HG03066 (cell line): ENCODE results near the gene NAV2.

ENCODE experiments used
- ATAC-seq: cut with Tn5 transposase; IDR thresholded peaks from one replicate; pipeline ENCODE4 v1.9.1; 2021; ENCODE audit warnings: low read depth; ENCODE audit not compliant: unreplicated experiment

The NAV2 gene

GRCh38 chr11:19769820-19770219 is 57.2 kb downstream of the NAV2 start:
- no peak for ATAC-seq

GRCh38 chr11:19770277-19770676 is 57.6 kb downstream of the NAV2 start:
- no peak for ATAC-seq

GRCh38 chr11:19771463-19771862 is 58.8 kb downstream of the NAV2 start:
- no peak for ATAC-seq

- no peak for ATAC-seq
These were observed 59.8 kb downstream of the NAV2 start for GRCh38 chr11:19772480-19772879.

GRCh38 chr11:19774329-19774728 is 61.7 kb downstream of the NAV2 start:
- ATAC-seq: no peak

GRCh38 chr11:19774817-19775580 is 62.4 kb downstream of the NAV2 start:
- no peak for ATAC-seq

GRCh38 chr11:19775622-19776021 is 63.0 kb downstream of the NAV2 start:
- ATAC-seq: no peak

- ATAC-seq: peak; percentile 11
These were observed 64.4 kb downstream of the NAV2 start for GRCh38 chr11:19777039-19777376.

- peak; percentile 62 for ATAC-seq
These were observed 64.9 kb downstream of the NAV2 start for GRCh38 chr11:19777377-19778102.

GRCh38 chr11:19779740-19780139 is 67.1 kb downstream of the NAV2 start:
- ATAC-seq: no peak

GRCh38 chr11:19781351-19781750 is 68.7 kb downstream of the NAV2 start:
- no peak for ATAC-seq

- ATAC-seq: no peak
These were observed 72.6 kb downstream of the NAV2 start for GRCh38 chr11:19785265-19785664.

GRCh38 chr11:19786644-19787043 is 74.0 kb downstream of the NAV2 start:
- ATAC-seq: no peak

GRCh38 chr11:19788435-19788834 is 75.8 kb downstream of the NAV2 start:
- ATAC-seq: no peak

GRCh38 chr11:19789245-19789644 is 76.6 kb downstream of the NAV2 start:
- no peak for ATAC-seq

- ATAC-seq: no peak
These were observed 77.4 kb downstream of the NAV2 start for GRCh38 chr11:19789835-19790710.

- ATAC-seq: no peak
These were observed 78.4 kb downstream of the NAV2 start for GRCh38 chr11:19790831-19791552.

GRCh38 chr11:19792510-19792909 is 79.9 kb downstream of the NAV2 start:
- ATAC-seq: no peak

GRCh38 chr11:19793326-19793725 is 80.7 kb downstream of the NAV2 start:
- ATAC-seq: no peak

GRCh38 chr11:19794161-19794560 is 81.5 kb downstream of the NAV2 start:
- ATAC-seq: no peak

GRCh38 chr11:19795082-19795481 is 82.4 kb downstream of the NAV2 start:
- no peak for ATAC-seq
